HG02571 (cell line): ENCODE results near the gene ILK.

Source experiments
- ATAC-seq: cut with Tn5 transposase; IDR thresholded peaks from one replicate; pipeline ENCODE4 v1.9.1; 2021; ENCODE audit warnings: mild to moderate bottlenecking, moderate library complexity; ENCODE audit not compliant: unreplicated experiment

Gene ILK

DNA sequence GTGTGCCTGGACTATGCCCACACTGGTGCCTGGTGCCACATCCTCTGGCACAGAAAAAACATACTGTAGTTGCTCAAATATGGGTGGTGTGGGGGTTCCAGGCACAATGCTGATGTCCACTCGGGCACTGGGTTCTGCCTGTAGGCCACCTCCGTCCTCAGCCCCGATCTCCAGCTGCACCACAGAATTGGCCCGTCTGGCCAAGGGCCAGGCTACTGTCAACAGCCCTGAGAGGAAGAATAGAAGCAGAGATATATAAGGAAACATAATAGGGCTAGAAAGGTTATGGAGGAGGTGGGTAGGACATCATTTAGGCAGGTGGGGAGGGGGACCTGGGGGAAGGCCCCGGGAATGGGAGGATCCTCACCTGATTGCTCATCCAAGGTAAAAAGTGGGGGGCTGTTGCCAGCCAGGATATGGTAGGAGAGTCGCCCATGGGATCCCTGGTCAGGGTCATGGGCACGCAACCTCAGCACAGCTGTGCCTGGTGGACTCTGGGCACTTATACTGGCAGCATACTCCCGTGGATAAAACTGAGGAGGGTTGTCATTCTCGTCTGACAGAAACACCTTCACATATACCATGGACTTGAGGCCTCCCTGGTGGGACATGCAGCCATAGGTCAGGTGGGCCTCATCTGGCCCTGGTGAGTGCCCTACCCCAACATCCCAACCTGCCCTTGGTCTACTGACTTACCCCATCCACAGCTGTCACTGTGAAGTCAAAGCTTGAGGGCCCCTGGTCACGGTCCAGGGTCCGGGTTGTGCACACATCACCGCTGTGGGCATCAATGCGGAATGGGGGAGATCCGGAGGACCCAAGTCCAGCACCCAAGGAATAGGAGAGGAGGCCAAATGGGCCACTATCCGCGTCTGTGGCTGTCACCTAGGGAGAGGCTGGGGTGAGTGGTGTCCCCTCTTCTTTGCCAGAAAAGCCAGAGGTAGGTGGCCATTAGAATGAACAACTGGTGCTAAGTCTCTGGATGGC is 30.1 kb downstream of the ILK start:
- ATAC-seq: no peak

DNA sequence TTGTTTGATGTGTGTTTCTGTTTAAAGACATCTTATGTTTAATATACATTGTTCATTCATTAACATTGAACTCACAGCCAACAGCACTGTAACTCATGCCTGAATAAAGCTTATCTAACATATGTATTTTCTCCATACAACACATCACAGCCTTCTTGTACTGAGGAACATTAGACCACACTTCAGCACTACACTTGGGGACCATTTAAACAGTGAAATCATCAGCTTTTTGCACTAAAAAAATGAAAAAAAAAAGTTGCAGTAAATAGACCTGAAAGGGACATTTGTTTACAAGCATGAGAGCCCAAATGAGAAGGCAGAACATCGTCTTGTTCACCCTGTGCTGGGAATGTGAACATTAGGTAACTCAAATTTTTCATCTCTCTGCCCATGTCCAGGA is 31.0 kb downstream of the ILK start:
- ATAC-seq: no peak

DNA sequence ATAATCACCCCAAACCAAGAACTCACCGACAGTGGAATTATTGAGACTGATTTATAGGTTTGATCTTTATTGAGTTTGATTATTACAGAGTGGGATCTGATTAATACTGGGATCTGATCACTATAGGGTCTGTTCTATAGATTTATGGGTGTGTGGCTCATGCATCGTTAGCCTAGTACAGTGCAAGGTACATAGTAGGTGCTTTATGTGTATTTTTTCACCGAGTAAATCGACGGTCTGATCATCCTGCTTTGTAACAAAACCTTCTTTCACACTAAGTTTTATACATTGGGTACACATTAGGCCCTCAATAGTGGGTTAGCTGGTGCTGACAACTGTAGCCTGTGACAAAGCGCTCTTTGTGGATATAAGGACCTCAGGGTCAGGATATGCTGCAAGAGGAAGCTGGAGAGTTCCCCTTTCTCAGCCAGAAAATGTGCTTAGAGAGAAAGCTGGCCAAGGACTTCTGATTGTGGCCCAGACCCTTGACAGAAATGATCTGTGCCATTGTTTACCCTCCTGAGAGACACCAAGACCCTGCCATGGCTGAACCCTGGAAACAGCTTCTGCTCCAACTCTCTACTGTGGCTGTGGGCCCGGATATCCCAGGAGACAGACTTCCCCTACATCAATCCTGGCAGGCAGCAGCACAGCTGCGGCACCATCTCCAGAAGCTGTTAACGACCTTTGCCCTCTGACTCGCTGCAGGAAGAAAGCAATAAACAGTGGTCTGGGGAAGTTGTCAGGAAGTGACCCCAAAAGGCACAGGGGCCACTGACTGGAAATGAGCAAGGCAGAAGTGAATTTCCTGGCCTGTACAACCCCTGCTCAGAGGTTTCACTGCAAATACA is 31.7 kb downstream of the ILK start:
- ATAC-seq: no peak

DNA sequence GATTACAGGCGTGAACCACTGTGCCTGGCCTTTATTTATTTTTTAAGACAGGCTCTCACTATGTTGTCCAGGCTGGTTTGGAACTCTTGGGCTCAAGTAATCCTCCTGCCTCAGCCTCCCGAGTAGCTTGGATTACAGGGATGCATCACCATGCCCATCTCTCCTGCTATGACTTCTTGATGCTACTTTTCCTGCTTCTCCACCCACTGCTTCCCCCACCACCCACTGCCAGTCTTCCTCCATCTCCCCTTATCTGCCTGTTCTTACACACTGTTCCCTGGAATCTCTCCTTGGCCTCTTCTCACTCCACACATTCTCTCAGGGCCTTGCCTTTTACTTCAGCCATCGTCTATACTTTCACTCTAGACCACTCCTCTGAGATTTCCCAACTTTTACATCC is 32.9 kb downstream of the ILK start:
- no peak for ATAC-seq

DNA sequence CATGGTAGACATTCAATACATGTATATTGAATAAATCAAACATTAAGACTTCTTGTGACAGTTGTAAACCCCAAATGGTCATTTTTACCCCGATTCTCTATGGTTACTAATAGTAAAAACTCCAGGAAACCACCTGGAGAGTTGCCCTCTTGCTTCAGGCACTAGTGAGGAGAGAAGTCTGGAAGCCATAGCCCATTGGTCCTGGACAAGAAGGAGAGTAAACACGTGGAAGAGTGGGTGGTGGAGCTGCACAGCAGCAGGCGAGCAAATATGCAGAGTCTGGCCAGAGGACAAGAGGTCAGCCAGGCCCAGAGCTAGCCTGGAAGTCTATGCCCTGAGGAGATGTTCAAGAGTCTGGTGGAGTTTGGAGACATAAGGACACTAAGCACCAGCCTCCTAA is 34.3 kb downstream of the ILK start:
- ATAC-seq: no peak

DNA sequence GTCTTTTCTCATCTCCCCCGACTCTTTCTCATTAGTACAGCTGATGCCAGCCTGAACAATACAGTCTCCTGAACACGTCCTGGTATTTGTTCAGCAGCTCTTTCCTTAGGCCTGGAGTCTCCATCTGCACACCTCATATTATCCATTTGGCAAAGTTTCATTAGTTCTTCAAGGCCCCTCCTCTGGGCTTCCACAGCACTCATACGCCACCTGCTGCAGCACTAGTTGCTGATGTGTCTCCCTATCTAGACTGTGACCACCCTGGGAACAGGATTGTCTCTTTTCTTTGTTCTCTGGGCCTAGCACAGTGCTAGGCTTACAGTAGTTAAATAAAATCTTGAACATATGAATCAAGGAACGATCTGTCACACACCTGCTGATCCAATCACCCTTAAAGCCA is 34.9 kb downstream of the ILK start:
- ATAC-seq: no peak

DNA sequence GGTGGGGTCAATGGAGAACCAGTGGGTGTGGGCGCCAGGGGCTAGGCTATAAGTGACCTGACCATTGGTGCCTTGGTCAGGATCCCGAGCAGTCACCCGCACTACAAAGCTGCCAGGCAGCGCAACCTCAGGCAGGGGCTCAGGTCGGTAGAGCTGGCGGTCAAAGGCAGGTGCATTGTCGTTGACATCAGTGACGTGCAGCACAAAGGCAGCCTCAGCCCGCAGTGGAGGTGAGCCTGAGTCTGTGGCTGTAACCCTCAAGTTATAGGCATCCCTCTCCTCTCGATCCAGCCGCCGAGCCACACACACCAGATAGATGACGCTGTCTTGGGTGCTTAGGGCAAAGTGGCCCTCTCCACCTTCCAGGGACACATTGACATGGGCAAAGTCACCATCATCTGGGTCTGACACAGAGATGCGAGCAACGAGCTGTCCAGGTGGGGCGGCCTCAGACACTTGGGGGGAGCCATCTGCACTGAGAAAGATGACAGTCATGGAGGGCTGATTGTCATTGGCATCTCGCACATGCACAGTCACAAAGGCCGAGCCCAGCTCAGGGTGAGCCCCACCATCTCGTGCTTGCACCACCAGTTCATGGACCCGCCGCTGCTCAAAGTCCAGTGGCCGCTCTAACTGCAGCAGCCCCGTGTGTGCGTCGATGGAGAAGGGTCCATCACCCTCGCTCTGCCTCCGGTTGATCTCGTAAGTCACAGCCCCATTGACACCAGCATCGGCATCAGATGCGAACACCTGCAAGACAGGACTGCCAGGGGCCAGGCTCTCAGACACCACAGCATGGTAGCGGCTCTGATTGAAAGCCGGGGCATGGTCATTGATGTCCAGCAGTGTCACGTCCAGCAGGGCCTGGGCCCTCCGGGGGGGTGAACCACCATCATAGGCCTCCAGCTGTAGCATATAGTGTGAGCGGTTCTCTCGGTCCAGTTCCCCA is 36.7 kb downstream of the ILK start:
- no peak for ATAC-seq

DNA sequence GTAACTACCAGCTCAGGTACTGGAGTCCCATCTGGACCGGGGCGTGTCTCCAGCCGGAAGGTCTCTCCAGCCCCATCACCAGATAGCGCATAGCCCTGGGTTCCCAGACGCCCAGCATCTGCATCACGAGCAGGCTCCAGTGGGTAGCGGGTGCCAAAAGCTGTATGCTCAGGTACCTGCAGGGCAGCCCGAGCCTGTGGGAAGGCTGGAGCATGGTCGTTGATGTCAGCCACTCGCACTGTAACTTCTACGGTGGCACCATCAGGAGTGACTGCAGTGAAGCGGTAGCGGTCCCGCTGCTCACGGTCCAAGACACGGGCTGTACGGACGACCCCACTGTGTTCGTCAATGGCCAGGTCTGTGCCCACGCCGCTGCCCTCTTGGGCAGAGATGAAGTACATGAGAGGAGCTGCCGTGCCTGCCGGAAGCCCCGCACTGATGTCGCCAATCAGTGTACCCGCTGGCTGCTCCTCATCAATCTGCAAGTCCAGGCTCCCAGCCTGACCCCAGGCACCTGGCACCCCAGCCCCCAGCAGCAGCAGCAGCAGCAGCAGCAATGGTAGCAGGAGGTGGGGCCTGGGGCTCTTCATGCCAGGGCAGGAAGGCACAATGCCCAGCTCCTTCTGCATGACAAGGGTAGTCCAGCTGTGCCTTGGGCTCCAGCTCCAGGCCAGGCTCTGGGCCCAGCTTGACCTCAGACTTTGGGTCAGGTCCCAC is 37.6 kb downstream of the ILK start:
- no peak for ATAC-seq

DNA sequence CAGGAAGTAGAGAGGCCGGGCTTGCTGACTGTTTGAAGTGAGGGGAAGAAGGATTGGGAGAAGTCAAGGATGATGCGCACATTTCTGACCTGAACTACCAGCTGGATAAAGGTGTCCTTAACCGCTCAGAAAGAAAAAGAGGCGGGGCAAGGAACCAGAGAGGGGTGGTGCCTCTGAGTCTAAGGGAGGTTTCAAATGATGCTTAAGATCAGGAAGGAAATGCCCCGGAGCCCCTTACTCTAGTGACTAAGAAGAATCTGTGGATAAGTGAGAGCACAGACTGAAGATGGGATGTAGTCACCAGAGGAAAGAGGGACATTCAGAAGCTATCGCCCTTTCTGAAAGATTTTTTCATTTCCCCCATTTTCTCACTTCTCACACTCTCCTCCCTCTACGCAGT is 39.4 kb downstream of the ILK start:
- ATAC-seq: no peak

DNA sequence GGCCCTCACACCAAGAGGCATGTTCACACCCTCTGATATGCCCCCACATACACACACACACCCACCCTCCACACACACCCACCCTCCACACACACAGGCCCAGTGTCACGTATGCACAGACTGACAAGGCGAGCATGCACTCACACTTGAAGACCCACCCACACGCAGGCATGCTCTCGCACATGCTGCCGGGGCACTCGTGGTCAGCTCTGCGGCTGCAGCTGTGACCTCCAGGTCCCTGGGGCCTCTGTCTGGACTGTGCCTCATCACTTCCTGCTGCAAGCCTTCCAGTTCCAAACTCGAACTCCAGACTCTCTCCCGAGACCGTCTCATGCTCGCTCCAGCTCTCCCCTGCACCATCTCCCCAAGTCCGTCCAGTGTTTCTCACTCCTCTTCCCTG is 42.5 kb downstream of the ILK start:
- no peak for ATAC-seq

DNA sequence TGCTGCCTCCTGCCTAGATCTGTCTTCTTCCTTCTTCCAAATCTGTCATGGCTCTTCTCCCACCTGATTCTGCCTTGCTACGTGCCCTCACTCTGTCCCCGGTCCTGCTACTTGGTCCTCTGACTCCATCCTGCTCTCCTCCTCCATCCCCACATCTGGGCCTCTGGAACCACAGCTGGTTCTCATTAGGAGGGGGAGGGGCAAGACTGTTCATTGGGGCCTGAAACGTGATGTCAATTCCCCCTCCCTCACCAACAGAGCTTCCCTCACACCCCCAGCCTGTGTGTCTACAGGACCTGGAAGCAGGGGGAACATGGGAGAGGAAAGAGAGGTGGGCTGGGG is 43.0 kb downstream of the ILK start:
- no peak for ATAC-seq

DNA sequence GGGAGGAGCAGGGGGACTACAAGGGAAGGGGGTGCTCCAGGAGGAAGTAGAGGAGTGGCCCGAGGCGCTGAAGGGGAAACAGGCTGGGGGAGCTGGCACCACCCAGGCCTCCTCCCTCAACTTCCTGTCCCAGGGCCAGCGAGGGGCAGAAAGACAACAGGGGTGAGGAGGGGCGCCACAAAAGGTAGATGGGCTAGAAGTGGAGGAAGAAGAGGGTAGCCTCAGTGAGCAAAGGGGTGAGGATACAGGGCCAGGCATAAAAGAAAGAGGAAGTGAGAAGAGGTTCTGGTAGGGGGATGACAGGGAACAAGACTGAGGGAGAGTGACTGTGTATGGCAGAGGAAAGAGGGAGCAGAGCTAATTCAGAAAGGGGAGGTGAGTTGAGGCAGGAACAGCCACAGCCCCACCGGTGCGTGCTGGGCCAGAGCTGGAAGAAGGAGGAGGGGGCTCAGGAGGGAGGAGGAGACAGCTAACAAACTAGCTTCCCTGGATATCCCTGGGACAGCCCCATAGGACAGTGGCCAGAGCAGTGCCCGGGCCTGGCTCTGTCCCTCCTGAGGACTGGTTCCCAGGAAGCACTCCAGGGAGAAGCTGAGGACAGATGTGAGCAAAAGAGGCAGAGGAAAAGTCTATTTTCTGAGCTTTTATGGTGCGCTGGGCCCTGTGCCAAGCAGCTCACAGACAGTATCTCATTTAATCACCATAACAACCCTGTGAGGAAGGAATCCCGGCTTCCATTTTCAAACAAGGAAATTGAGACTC is 43.5 kb downstream of the ILK start:
- ATAC-seq: peak; percentile 86

DNA sequence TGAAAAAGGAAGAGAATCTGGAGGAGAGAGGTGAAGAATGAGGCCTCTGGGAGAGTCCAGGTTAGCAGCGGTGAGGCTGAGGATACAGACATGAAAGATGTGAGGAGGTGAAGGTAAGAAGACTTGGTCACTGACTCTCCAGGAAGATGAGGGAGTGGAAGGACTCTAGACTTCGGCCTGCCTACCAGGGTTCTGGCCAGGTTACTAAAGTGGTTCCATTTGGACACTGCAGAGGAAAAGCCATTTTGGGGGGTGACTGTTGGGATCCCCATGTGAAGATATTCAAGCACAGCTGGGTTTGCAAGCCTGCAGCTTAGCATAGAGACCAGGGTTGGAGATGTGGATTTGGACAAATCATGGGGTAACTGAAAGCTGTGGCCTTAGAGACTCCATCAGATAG is 44.3 kb downstream of the ILK start:
- no peak for ATAC-seq

DNA sequence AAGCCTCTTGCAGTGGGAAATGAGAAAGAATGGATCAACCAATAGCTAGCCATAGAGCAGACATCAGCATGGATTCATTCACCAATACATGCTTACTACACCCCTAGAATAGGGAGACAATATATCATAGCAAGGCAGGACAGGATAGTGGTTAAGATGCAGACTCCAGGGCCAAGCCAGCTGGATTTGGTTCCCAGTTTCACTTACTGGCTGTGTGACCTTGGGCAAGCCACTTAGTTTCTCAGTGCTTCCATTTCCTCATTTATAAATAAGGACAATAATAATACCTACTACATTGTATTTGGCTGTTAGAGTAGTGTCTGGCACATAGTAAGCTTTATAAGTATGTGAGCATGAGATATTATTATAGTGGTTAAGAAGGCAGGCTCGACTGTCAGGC is 44.9 kb downstream of the ILK start:
- no peak for ATAC-seq

DNA sequence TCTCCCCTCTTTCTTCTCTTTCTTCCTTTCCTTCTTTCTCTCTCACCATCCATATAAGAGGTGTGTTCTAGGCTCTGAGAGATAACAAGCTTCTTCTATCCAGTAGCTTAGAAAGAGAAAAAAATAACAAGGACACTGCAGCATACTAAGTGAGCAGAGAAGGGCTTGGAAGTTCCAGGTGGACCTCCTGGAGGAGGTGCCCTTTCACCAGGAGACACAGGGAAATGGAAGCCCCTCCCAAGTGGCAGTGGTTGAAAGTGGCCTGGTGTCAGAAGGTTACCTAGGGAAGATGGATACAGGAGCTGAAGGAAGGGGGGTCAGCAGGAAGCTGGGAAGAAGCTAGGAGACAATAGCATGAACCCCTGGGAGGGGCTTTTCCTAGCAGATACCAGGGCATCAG is 46.5 kb downstream of the ILK start:
- ATAC-seq: no peak

DNA sequence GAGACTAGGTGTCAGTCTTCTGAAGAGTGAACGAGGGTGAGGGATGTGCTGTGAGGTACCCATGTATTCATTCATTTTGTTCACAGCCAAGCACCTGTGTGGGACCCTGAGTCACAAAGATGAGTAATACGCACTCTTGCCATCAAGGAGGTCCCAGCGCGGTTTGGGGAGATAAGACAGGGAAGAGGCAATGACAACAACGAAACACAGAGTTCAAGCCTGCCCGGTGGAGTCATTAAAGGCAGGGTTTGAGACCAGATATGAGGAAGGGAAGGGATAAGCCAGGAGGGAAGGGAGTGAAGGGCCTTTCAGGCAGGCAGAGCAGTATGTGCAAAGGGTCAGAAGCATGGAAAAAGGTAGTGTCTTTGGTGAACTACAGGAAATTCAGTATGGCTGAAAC is 47.4 kb downstream of the ILK start:
- ATAC-seq: no peak

DNA sequence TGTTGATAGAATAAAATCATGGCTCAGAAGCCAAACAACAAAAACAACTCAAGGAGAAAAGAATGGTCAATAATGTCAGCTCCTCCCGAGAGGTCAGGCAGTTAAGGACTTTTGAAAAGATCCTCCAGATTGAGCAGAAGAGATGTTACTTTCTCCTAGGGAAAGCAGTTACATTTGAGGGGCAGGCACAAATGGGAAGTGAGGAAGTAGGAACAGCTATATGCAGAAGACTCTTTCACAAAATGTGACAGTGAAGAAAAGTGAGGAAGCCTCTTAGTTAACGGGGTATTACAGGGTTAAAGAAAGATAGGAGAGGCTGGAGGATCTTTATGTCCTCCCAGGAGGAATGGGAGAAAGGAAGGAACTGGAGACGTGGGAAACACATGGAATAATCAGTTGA is 48.6 kb downstream of the ILK start:
- ATAC-seq: no peak

DNA sequence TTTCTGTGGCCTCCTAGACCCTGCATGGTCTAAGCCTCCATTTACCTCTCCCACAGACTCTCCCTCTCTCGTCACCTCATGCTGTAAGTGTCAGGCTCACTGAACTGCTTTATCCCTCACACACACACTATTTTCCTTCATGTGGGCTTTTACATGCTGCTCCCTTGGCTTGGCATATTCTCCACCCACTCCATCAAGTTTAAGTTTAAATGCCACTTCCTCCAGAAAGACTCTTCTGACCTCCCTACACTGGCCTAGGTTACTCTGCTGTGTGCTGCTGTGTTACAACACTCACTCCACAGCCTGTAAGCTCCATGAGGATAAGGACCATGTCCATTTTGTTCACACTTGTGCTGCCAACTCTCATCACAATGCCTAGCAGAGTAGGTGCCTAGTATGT is 49.5 kb downstream of the ILK start:
- no peak for ATAC-seq

DNA sequence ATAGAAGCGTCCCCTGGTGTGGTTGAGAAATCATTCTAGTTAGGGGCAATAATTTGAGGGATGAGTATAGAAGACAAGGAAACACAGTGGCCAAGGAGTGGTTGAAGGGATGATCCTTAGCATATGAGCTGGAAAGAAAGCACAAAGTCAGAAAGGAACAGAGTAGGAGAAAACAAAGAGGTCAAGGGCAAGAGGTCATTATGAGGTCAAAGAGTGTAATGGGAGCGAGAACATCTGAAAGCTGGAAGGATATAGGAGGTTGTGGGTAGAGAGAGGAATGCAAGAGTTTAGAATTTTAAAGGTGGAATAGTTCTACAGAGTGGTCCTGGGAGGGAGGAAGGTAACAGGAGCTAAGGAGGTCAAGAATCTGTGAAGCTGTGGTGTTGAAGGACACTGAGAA is 50.1 kb downstream of the ILK start:
- ATAC-seq: no peak
